Thyroid gland (tissue), 4 donors: Measurements from ENCODE around the gene HOXB7.

Source experiments
- POLR2A ChIP-seq, 2 donors: fragments of 450-650 bp; IDR thresholded peaks; one replicate each; pipeline ENCODE4 v1.6.1; 2017; ENCODE audit warnings: antibody characterized with exemption in 2 of 2, mild to moderate bottlenecking in 2 of 2, moderate library complexity in 1 of 2
- TF ChIP-seq, protein P1 (sequence below), 6 experiments: fragments of 200-600 bp in 3 of 6; fragments of 450-650 bp in 3 of 6; sonication (generic) in 3 of 6; IDR thresholded peaks; one replicate each; pipeline ENCODE4 v1.5.1; 2016 to 2019; ENCODE audit warnings: antibody characterized with exemption in 6 of 6, mild to moderate bottlenecking in 2 of 6, inconsistent platforms in 1 of 6, moderate library complexity in 1 of 6

DNA sequence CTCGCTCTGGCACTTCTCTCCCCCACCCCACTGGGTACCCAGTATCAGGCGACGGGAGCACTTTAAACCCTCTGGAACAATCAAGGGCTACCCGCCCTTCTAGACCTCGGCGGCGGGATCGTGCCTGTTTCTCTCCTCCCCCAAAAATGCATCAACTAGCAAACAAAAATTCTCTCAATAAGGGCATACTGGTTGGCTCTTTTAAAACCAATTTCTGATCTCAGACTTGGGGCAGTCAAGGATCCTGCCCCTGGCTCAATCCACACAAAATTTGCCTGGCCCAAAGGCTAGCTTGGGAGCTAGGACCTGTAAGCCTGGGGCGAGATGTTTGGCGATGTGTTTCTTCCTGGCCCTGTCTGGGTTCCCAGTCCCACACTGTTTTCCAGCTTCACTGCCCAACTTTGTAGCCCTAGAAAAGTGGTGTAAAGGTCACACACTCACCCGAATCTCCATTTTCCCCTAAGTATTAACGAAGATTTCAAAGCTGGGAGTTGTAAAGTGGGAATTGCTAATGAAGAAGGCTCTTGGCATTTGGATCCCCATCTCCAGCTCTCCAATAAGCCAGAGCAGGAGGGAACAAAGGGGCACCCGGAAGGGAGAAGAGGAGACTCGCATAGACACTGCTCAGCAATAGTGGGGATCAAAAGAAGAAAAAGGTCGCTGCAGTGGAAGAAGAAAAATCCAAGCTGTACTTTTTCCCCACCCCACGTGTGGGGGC is 51.5 kb downstream of the HOXB7 start:
- TF ChIP-seq, protein P1, sequence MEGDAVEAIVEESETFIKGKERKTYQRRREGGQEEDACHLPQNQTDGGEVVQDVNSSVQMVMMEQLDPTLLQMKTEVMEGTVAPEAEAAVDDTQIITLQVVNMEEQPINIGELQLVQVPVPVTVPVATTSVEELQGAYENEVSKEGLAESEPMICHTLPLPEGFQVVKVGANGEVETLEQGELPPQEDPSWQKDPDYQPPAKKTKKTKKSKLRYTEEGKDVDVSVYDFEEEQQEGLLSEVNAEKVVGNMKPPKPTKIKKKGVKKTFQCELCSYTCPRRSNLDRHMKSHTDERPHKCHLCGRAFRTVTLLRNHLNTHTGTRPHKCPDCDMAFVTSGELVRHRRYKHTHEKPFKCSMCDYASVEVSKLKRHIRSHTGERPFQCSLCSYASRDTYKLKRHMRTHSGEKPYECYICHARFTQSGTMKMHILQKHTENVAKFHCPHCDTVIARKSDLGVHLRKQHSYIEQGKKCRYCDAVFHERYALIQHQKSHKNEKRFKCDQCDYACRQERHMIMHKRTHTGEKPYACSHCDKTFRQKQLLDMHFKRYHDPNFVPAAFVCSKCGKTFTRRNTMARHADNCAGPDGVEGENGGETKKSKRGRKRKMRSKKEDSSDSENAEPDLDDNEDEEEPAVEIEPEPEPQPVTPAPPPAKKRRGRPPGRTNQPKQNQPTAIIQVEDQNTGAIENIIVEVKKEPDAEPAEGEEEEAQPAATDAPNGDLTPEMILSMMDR (IDR thresholded peaks at IDR 0.05): no peak
- no peak for TF ChIP-seq POLR2A (IDR thresholded peaks at IDR 0.05)
